ENCODE data around the gene ETV5.
A peak's percentile ranks its signal among the peaks of the same experiment; 100 is the strongest.

Gene ETV5

DNA sequence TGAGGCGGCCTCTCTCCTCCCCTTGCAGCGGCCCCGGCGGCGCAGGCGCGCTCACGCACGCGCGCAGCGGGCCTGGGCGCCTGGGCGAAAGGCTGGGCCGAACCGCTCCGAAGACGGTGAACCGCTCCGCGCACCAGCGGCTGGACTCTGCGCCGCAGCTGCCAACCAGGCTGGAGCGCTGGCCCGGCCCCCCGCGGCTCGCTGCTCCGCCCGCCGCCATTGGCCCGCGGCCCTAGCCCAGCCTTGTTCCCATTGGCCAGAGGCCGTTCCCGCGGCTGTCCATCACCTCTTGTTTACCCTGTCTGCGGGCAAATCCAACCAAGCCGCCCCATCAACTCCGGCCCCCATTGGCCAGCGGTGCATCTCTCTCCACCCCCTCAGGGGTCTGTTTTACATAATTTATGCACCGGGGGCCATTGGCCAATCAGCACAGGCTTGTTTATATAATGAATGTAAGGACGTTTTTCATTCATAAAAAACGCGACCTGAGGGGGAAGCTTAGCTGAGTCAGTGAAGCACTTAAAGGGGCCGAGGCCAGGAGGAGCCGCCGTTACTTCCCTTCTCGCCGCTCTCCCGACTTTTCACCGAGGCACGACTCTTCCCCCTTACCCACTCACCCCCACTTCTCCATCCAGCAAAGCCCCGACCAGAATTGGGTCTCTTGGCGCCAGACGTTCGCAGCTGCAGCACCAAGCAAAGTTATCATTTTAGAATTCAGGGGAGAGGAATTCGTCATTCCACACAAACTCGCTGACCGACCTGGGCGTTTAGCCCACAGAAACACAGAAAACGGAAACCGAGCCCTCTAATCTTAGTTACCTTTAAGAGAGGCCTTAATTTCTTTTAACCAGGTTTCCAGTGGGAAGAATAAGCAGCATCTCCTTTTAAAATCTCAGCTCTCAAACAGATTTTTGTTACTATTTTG is at the start of gene ETV5:
Gene ETV5 (minus strand): TSS at position 149 of the 925 bp plus-strand sequence. CDS start 3,221 bp downstream, outside the sequence.
- peak; percentile 98 for DNase-seq

DNA sequence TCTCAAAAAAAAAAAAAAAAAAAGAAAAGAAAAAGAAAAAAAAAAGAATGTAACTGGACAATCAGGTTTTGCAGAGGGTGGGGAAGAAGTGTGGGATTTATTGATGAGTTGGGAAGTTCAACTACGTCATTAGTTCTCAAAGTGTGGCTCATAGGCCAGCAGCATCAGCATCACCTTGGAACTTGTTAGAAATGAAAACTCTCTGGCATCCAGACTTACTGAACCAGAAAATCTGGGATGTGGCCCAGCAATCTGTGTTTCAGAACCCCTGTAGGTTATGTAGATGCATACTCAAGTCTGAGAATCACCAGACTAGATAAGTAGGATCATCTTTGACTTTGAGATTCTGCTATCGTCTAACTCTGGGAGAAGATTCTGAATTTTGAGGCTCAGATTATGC is 45.8 kb upstream of the ETV5 start:
- no peak for DNase-seq

DNA sequence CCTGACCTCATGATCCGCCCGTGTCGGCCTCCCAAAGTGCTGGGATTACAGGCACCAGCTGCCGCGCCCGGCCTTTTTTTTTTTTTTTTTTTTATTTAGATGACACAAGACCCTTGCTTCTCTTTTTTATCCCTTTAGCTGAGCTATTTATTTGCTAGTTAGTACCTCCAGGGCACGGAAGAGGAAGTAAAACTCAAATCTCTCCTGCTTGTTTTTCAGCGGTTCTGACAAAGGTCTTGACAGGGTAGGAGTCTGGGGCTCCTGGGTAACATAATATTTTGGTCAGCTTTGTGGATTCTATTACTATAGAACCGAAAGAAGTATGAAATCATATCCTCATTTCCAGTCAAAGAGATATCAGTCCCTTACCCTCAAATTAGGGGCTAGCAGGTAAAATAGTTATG is 44.0 kb upstream of the ETV5 start:
- DNase-seq: no peak

DNA sequence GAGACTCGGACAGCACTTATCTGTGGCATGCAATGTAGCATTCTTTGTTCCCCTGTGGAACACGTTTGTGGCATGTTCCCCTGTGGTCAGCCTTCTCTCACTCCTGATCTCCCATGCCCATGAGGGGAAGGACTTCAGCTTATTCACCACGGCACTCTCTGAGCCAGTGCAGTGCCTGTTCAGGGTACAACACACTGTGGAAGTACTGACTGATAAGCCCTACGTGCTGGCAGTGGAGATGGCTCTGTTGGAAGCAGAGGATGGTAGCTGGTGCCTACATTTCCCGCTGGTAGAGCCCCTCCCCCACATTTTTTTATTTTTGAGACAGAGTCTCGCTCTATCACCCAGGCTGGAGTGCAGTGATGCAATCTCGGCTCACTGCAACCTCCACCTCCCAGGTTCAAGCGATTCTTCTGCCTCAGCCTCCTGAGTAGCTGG is 43.5 kb upstream of the ETV5 start:
- DNase-seq: no peak

DNA sequence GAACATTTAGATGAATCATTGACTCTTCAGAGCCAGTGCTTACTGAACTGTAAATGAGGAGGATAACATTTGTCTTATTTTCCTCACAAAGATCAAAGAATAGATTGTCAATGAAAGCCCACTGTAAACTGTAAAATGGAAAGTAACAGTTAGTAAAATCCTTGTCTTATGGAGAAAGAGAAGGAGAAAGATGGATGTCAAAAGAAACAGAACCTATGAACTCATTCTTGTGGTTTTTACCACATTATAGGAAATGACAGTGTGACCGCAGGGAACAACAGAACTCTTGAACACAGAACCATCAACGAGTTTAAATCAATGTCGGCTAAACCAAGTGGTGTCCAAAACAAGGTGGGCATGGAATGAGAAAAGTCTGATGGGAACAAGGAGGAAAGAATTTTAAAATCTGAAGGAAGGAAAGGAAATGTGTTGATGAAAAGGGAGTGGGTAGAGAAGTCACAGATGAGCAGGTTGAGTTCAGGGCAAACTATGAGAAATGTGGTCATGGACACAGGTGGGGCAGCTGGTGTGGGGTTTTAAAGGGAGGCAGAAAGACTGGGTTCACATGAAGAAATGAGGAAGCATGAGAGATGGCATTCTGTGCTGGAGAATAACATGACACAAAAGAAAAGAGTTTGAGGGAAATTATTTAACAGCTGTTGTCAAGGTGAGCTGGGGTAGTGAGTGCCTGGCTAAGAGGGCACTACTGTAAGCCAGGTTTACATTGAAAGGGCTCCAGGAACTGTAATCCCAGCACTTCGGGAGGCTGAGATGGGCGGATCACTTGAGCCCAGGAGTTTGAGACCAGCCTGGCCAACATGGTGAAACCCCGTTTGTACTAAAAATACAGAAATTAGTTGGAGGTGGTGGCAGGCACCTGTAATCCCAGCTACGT is 42.4 kb upstream of the ETV5 start:
- DNase-seq: no peak

DNA sequence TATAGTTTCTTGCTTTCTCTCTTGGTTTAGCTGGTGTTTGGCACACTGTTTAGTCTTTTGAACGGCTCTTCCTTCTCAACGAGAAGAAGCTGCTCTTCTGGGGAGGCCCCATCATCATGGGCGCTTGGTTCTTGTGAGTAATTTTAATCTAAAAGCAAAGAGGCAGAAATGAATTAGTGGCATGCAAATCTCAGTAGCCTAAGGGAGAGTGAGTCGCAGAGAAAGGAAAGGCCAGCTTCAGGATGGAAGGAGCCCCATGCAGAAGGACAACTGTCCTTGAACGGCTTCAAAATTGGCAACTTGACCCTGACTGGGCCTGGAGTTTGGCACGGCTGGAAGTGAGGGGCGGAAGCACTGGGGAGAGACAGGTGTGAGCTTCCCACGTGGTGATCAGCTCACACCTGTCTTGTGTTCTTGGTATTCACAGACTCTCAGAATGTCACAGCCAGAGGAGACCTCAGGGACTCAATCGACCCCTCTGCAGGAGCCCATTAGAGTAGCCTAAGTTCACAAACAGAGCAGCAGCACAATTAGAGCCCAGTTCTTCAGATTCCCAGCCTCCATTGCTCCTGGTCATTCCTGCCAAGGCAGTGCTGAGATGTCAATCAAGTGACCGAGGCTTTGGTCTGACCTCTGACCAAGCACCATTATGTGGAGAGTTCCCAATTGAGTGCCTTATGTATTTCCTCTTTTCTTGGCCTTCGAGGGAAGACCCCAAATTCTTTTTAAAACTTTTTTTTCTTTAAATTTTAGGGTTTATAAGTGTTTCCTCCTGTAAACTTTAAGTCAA is 41.3 kb upstream of the ETV5 start:
- DNase-seq: no peak

DNA sequence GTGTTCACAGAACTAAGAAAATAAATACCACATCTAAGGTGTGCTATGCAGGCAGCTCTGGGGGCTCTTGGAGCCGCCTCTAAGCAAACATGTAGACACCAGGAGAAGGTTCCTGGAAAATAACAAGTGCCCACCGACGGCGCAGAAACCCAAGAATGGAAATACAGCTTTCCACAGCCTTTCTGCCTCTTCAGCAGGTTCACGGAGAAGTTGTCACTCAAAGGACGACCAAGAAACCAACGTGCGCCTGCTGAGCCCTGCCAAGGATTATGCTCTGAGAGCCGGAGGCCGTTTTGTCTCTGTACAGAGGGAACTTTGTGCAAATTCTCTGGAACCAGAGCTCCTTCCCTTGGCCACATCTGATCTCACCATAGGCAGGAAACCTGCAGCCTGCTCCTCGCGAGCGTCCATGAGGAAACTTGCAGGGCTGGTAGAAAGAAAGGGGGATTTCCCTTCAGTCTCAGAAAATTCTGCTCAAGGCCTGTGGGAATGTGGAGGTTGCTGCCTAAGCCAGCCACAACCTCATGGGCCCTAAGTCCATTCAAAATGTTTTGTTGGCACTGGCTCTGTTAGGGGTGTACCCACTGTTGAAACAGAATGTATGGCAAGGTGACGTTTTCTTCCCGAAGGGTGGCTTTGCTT is 40.6 kb upstream of the ETV5 start:
- DNase-seq: no peak

DNA sequence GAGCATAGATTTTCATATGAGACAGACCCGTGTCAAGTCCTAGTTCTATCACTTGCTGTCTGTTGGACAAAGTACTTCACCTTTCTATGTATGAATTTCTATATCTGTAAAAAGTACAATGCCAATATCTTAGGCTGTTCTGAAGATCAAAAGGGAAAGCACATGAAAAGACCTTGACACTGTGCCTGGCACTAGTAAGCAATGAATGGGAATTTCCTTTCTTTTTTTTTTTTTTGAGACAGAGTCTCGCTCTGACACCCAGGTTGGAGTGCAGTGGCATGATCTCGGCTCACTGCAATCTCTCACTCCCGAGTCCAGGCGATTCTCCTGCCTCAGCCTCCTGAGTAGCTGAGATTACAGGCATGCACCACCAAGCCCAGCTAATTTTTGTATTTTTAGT is 35.4 kb upstream of the ETV5 start:
- no peak for DNase-seq

DNA sequence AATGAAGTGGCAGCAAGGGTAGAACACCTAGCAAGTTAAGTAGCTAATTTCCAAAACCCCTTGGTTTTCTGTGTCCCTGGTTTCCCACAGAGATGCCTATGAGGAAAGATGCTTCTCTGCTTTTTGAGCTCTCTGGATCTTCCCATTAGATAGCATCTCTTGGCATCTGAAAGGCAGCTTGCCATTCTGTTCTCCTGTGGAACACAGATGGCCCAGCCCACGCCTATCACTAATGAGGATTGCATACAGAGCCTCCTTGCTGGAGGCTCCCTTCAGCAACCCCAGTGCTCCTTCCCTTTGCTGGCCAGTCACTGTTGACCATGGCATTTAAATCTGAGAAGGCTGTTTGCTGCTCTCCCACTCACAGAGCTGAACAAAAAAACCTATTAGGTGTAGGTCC is 34.4 kb upstream of the ETV5 start:
- peak; percentile 16 for DNase-seq

DNA sequence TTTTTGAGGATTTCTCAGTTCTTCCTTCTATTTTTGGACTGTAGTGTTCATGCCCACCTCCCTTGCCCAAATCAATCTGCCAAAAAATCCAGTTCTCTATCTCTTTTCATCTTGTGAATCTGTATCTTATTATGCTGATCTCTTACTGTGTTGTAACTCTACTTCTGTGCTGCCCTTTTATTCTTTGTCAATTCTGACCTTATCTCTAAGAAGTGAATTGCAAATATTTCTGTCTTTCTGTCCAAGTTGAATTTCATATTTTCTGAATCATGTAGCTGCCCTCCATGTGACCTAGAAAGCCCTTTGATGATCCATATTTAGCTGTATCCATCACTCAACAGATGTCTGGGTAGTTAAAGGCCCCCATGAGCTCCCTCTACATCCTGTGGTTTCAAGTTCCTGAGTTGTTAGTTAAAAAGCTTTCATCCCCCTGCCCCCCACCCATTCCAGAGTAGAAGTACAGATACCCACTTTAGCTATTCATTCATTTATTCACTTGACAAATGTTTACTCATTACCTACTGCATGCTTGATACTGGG is 33.6 kb upstream of the ETV5 start:
- DNase-seq: peak; percentile 46

DNA sequence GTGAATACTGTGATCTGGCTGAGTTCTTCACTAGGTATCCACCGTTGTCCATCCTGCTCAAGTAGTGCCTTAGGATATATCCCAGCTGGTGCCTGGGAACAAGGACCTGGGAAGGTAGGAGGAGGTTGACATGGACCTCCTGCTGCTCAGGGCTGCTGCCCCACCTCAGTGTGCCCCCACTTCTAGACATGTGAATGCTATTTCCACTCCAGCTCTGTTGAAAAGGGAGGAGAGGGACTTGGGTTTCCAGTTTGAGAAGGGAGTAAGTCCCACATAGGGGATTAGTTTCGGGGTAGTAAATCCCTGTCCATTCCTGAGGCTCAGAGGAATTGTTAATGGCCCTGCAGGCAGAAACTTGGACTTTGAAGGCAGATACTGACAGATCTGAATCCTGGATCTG is 32.9 kb upstream of the ETV5 start:
- no peak for DNase-seq

DNA sequence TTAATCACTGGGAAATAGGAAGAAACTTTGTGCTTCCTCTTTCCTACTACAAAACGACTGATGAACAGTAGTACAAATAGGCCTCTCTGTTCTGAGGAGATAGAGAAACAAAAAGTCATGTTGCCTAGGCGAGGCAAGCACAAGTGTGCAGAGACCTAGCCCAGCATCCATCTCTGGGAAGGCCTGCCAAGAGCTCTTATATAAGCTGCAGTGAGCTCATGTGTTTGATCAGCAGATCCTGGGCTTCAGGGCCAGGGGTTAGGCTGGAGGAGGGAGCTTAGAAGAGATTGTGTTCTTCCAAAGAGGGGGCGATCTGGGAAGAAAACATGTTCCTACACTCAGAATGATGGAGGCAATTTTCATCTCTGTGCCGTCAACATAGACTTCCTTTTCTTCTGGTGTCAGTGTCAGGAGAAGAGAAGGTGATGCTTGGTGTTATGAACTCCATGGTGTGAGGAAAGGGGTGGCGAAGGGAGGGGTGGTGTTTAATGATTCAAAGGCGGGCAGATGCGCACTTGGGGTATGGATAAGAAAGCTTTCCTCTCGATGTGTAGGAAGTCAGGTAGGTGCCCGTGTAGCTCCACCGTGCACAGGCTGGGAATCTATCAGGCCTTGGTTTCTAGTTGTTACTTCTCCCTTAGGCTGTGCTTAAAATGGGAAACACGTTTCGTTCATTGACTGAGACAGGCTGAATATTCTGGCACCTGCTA is 29.5 kb upstream of the ETV5 start:
- no peak for DNase-seq

DNA sequence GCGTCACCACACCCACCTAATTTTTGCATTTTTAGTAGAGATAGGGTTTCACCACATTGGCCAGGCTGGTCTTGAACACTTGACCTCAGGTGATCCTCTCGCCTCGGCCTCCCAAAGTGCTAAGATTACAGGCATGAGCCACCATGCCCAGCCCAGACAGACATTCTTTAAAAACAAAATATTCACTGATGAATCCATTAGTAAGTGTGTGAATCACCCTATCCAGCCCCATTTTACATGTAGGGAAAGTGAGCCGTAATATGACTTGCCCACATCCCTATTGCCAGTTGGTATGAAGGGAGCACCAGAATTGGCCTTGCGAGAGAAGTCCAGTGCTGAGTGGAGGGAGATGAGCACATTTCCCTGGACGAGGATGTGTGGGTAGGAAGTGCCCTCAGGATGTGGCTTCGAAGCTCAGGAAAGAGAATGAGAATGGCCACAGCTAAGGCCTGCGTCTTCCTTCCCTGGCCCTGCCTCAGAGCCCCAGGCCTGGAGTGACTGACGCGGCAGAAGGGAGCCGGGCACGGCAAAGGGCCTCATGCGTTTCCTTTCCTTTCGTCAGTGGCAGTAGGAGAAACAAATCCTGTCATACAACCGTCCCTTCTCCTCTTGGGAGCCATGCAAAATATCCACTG is 28.3 kb upstream of the ETV5 start:
- DNase-seq: no peak

DNA sequence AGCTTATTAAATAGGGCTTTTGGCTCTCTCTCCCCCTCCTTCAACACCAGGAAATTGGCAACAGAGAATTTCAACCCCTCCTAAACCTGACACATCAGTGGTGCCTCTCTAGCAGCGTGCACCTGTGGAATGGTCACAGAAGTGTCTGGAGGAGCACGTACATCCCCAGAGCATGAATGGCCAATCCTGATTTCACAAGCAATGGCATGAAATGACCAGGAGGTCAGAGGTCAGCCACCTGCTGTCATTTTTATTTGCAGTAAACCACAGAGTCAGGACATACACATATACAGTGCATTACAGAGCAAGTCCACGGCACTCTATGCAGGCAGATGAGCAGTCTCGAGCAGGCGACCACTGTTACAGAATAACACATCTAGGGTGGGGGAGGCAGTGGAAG is 25.1 kb upstream of the ETV5 start:
- no peak for DNase-seq

DNA sequence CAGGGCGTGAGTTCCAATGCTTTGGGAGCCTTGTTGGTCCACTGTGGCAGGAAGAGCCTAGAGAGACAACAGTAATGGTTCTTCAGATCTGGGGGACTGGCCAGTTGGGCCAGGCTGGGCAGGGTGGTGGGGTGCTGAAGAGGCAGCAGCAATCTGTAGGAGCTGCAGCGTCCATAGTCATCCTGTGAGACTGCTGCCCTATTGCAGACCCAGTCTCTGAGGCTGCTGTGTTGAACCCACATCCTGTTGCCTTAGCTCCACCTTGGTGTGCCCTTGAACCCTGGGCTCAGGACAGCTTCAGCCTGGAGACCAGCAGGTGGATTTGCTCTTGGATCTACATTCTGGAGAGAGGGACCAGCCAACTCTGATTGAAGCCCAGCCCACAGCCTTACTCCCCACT is 23.6 kb upstream of the ETV5 start:
- DNase-seq: no peak

DNA sequence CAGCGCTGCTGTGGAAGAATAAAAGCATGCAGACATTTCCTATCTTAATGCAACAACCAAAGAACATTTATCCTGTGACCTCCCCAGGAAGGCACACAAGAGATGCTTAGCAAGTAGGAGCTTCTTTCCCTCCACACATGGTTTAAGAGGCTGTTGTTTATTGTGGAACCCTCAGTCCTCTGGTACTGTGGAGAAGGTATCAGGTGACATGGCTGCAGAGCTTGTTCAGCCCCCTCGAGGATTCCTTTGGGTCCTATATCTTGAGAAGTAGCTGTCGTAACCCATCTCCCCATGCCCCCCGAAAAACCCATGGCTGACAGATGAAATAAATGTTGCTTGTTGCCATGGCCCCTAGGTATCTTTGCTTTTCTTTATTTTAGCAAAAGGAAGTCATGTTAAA is 20.3 kb upstream of the ETV5 start:
- DNase-seq: no peak

DNA sequence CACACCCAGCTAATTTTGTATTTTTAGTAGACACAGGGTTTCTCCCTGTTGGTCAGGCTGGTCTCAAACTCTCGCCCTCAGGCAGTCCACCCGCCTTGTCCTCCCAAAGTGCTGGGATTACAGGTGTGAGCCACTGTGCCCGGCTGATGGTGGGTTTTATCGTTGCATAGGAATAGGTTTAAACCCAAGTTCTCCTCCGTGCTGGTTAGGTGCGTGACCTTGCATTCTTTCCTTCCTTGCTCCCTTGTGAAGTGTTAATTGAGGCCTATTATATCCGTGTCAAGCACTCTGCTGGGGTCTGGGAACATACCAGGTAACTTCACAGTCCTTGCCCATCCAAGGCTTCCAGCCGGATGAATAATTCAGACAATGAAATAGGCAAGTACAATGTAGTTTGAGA is 19.3 kb upstream of the ETV5 start:
- DNase-seq: no peak

DNA sequence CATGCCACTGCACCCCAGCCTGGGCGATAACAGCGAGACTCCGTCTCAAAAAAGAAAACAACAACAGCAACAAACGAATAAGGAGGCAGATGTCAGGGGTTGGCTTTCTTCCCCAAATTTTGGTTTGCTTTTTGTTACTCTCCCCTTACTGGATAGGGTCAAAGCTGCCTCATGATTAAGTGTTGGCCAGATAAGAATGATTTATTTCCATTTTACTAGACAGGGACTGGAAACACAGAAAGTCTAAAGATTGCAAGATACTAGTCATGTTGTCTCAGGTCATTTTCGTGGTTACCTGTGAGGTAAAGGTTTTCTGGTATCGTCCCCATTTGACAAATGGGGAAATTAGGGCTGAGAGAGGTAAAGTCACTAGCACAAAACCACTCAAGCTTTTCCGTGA is 18.6 kb upstream of the ETV5 start:
- no peak for DNase-seq

DNA sequence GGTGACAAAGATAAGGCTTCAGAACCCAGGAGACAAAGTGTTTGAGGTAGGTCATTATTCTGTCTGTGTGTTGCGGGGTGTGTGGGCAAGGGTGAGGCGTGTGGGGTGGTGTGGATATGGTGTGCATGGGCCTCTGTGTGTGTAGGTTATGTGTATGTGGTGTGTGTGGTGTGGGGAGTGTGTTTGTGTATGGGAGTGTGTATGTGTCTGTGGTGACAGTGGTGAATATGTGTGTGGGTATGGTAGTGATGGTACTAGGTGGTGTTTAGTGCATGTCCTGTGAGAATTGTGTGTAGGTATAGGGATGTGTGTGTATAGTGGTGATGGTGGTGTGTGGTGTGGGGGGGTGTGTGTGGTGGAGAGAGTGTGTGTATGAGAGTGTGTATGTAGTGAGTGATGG is 16.2 kb upstream of the ETV5 start:
- no peak for DNase-seq

DNA sequence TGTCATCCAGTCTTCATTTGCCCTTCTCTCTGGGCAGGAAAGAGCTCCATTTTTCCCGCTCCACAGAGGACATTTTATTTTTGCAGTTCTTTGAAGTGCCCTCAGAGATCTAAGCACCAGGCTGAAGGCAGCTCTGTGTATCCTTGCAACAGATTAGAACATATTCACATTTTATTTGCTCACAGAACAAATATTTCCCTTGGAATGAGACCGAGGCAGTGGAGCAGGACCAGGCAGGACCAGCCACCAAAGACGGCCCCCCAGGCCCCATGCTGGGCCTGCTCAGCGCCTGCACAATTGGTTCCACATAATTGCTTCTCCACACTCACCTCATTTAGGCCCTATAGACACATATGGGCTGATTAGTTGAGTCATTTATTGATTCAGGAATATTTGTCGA is 15.7 kb upstream of the ETV5 start:
- DNase-seq: no peak

DNA sequence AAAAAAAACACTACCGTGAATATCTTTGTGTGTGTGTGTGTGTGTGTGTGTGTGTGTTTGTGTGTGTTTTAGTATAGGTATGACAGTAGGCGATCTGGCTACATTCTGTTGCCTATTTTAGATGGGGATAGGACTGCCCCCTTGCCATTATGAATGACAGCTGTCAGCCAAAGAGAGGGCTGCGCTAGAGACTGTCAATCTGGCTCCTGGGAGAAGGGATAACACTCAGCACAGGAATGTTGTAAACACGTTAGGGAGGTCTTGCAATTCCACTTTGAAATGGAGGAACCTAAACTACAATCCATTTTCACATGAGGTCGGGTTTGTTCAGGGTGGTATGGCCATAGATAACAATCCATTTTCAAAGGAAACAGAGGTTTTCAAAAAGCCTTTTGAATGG is 14.1 kb upstream of the ETV5 start:
- no peak for DNase-seq
